Psoas muscle (tissue), 8 donors: ENCODE measurements around the gene RWDD3. TPM values are rescaled to one million over a fixed set of nuclear protein-coding genes. Genes with fewer than 3 reads are reported as not detected.

ENCODE experiments used
- ATAC-seq, 4 donors: fragments of 200-7000 bp; cut with Tn5 transposase; one replicate each; pipeline ENCODE4 v1.9.1; 2020; ENCODE audit warnings: moderate library complexity in 3 of 4, mild to moderate bottlenecking in 2 of 4
- DNase-seq, 2 donors: peaks; one replicate each; pipeline ENCODE4 v3.0.0-alpha.2; 2020
- H3K27ac ChIP-seq: fragments of 200-600 bp; one replicate; pipeline ENCODE4 v1.8.0; 2022
- H3K27me3 ChIP-seq, 3 donors: fragments of 200-600 bp in 1 of 3; one replicate each; pipeline versions ENCODE4 v1.6.1 to v1.8.0; 2013 to 2022; ENCODE audit warnings: low read length in 2 of 3, mild to moderate bottlenecking in 2 of 3, moderate library complexity in 1 of 3; ENCODE audit not compliant: insufficient read depth in 3 of 3
- H3K36me3 ChIP-seq, 2 donors: fragments of 200-600 bp in 1 of 2; one replicate each; pipeline versions ENCODE4 v1.6.1 to v1.8.0; 2013 to 2022; ENCODE audit warnings: low read depth in 1 of 2, mild to moderate bottlenecking in 1 of 2, moderate library complexity in 1 of 2; ENCODE audit not compliant: insufficient read depth in 1 of 2
- H3K4me1 ChIP-seq: fragments of 200-600 bp; one replicate; pipeline ENCODE4 v1.8.0; 2022
- H3K4me3 ChIP-seq: fragments of 200-600 bp; one replicate; pipeline ENCODE4 v1.8.0; 2022; ENCODE audit warnings: mild to moderate bottlenecking
- H3K9me3 ChIP-seq: fragments of 200-600 bp; one replicate; pipeline ENCODE4 v1.8.0; 2022
- CTCF ChIP-seq: fragments of 200-600 bp; IDR thresholded peaks from one replicate; pipeline ENCODE4 v1.8.0; 2022; ENCODE audit warnings: antibody characterized with exemption
- WGBS, 3 donors: extraction: QIAGEN DNeasy Blood & Tissue Kit; methylation state at CpG; one replicate each; pipeline versions ENCODE4 v1.1.6 to v1.1.7; 2013; 5-methylcytosine and 5-hydroxymethylcytosine counted together
- intact Hi-C, 2 donors: fragments of 100-400 bp; cut with DNase I; formaldehyde crosslinking; loops; one replicate each; pipeline versions ENCODE4 v1.11.0 to v1.14.2; 2022
- polyA plus RNA-seq, 3 donors: library from polyadenylated mRNA; stranded (reverse); fragments of 200-250 nt; gene quantifications; one replicate each; pipeline ENCODE4 v1.2.3, GENCODE V29; 2013
- total RNA-seq, 4 donors: library from RNA; stranded (reverse); fragmentation: NEBNext Ultra II Directional in 2 of 4; extraction: Animal tissue kit (Norgen Biotek cat#: 25700) in 2 of 4; gene quantifications; one replicate each; pipeline versions ENCODE4 v1.2.1 to v1.2.4, GENCODE V29; 2021 to 2023
- donor health status: healthy with polysubstance abuse.
- donor health status: DM: no; HTN: no; CAD: no; lungs with moderate emphysema.
- donor health status: Bipolar disorder and iron deficiency.
- donor health status: healthy.
- donor health status: DM: yes; HTN: yes; CAD: no.
- donor health status: DM: no; HTN: no; CAD: no.
- donor health status: DM: no; HTN: no; CAD: no.
- donor health status: DM: yes; HTN: yes; CAD: no.

The RWDD3 gene
- total and polyA plus RNA-seq, 7 donors, result 8.3 to 17.6 (median 12.5) TPM

DNA sequence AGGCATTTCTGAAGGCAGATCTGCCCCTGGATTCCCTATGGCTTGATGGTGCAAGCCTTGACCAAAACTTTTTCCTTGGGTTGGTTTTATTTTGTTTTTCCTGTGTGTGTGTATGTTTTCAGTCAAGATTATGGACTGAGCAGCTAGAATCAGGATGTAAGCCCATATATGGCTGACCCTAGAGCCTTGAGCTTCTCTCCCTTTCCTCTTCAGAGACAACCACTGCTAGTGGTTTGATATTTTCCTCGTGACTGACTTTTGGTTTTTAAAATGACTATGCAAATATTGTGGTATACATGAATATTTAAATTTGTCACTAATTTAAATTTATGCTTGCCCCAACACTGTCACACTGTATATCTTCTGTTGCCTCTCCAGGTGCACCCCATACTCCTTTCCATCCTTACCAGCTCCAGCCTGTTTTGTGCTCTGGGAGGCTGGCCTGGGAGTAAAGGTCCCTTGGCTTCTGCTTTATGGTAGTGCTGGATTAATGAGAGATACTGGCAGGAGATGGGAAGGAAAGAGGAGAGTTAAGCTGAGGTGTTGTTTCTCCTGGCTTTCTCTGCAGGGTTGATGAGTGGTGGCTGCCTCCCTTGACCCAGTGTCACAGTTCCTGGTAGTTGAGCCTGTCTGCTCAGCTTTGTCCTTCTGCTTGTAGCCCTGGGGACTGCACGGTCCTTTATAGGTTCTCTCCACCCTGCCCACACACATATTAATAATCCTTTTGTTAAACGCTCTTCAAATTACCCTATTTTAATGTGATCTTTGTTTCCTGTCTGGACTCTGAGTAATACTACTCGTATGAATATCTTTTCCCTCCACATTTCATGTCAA is 44.4 kb downstream of the RWDD3 start:
- Histone ChIP-seq H3K9me3 (no peaks in the 10 kb centered on the region), H3K27ac (no peak overlapping the region), H3K27me3 (no peaks in the 10 kb centered on the region), H3K4me1 (no peaks in the 10 kb centered on the region), H3K36me3 (no peaks in the 10 kb centered on the region), H3K4me3 (no peak overlapping the region)
- intact Hi-C loops, result no loop called here
- DNase-seq, result no peak
- TF ChIP-seq CTCF, result no peak
- WGBS, 3 donors, result 45 to 58% (median 50%) methylated on average over 4 of the region's 4 CpGs
- ATAC-seq, result no peak

DNA sequence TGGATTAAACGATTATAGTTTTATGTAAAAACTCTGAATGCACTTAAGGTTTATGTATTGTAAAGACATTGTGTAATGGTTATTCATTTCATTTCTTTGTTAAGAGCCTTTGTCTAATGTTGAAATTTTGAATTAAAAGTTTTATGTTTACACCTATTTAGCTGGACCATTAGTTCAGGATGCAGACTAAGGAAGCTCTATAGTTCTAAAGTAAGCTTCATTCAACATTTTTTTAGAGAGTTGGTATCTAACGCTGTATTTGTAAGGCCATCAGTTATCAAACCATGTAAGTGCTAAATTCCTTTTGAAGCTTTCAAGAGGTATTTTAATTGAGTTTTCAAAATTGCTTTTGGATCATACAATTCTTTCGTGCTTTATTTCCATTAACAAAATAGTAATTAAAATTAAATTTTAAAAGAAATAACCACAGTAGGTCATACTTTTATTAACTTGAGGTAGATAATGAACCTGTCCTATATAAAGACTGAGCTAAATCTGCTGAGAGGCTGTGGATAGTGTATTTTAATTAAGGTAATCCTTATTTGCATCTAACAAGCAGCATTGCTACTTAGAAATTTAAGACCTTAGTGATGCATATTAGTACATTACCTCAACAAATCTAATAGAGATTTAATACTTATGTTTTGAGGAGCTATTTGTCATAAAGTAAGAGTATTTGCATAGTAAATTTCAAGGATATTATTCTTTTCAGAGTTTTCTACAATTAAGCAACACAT is 47.9 kb downstream of the RWDD3 start:
- Histone ChIP-seq H3K27ac (no peak overlapping the region), H3K4me1 (no peaks in the 10 kb centered on the region), H3K36me3 (no peaks in the 10 kb centered on the region), H3K4me3 (no peak overlapping the region), H3K27me3 (no peaks in the 10 kb centered on the region), H3K9me3 (no peaks in the 10 kb centered on the region)
- ATAC-seq (no peak), DNase-seq (no peak)
- 78 to 81% (median 81%) methylated on average over 3 of the region's 3 CpGs for WGBS, 3 donors
- intact Hi-C loops, result no loop called here
- TF ChIP-seq CTCF, result no peak

- no peaks in the 10 kb centered on the region for H3K9me3 ChIP-seq
- no peaks in the 10 kb centered on the region for H3K36me3 ChIP-seq
- no peak for TF ChIP-seq CTCF
- no peak overlapping the region for H3K27ac ChIP-seq
- no peak for DNase-seq
- WGBS, 3 donors, result 81 to 86% (median 86%) methylated on average over 1 of the region's 1 CpG
- no peak overlapping the region for H3K4me3 ChIP-seq
- no peaks in the 10 kb centered on the region for H3K27me3 ChIP-seq
- ATAC-seq, result no peak
- intact Hi-C loops, result no loop called here
- no peaks in the 10 kb centered on the region for H3K4me1 ChIP-seq
Measured at GRCh38 chr1:95282518-95282895, 48.5 kb downstream of the RWDD3 start.

DNA sequence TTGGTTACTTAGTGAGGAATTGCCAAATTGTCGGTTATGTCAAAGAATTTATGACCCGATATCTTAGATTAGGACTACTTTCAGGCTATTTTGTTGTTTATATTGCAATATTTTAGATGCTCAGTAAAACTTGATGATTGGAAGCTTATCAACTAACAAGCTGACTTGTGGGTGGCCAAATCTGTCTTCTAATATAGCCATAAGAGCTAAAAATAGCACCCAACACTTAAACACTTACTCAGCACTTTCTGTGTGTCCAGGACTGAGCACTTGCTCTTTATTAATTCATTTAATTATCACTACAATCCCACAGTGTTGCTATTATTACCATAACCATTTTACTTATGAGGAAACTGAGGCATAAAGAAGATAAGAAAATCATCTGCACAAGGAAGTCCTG is 50.4 kb downstream of the RWDD3 start:
- no peaks in the 10 kb centered on the region for H3K4me1 ChIP-seq
- H3K9me3 ChIP-seq, result no peaks in the 10 kb centered on the region
- no peaks in the 10 kb centered on the region for H3K27me3 ChIP-seq
- H3K36me3 ChIP-seq, result no peaks in the 10 kb centered on the region
- intact Hi-C loops, result no loop called here
- H3K27ac ChIP-seq, result no peak overlapping the region
- DNase-seq (no peak), ATAC-seq (no peak)
- 90 to 93% (median 93%) methylated on average over 2 of the region's 2 CpGs for WGBS, 3 donors
- no peak for TF ChIP-seq CTCF
- H3K4me3 ChIP-seq, result no peak overlapping the region
